Panc1 (cell line): ENCODE data around the gene CDK2. TPM values are rescaled to one million over a fixed set of nuclear protein-coding genes. Genes with fewer than 3 reads are reported as not detected.

Experiments used
- ATAC-seq: fragments of 200-7000 bp; cut with Tn5 transposase; 2 replicates; pipeline ENCODE4 v1.9.1; 2020; ENCODE audit warnings: mild to moderate bottlenecking, moderate library complexity
- BruUV-seq: library from RNA; stranded (reverse); fragments of 400-500 nt; replicated peaks from 2 replicates; lab custom pipeline; 2021; lab: Mats Ljungman, UMichigan
- CTCF ChIA-PET: fragments of 300-600 bp; sonication (Branson Sonifier 250); formaldehyde crosslinking; loops from one replicate; lab custom pipeline; 2022; ENCODE audit warnings: antibody characterized with exemption; lab: Charles Lee
- POLR2A ChIA-PET: fragments of 300-600 bp; sonication (Branson Sonifier 250); formaldehyde crosslinking; loops from one replicate; lab custom pipeline; 2022; ENCODE audit warnings: antibody characterized with exemption; lab: Charles Lee
- DNase-seq: peaks from one replicate; pipeline ENCODE4 v3.0.0-alpha.2; 2010; ENCODE audit warnings: low read depth, low spot score
- H3K27ac ChIP-seq: 2 replicates; pipeline ENCODE4 v1.5.1; 2011; ENCODE audit warnings: mild to moderate bottlenecking, low read length, inconsistent platforms
- H3K27me3 ChIP-seq: fragments of 200-500 bp; sonication (Bioruptor generic); 2 replicates; pipeline ENCODE4 v1.6.0; 2014; ENCODE audit warnings: low read length, inconsistent platforms; ENCODE audit not compliant: control insufficient read depth, insufficient read depth
- H3K36me3 ChIP-seq: fragments of 200-500 bp; sonication (Bioruptor generic); 2 replicates; pipeline ENCODE4 v1.5.1; 2014; ENCODE audit warnings: inconsistent platforms, mild to moderate bottlenecking, low read length, moderate library complexity; ENCODE audit not compliant: control insufficient read depth, insufficient read depth
- H3K4me1 ChIP-seq: 2 replicates; pipeline ENCODE4 v1.5.1; 2011; ENCODE audit warnings: inconsistent platforms, mild to moderate bottlenecking, low read length, moderate library complexity; ENCODE audit not compliant: control insufficient read depth, insufficient read depth
- H3K4me3 ChIP-seq, 2 experiments: 2 replicates each; pipeline ENCODE4 v1.5.1; 2011 to 2012; ENCODE audit warnings: low read depth in 2 of 2, low read length in 2 of 2, mild to moderate bottlenecking in 2 of 2, inconsistent platforms in 1 of 2, moderate library complexity in 1 of 2
- H3K9me3 ChIP-seq: fragments of 200-500 bp; sonication (Bioruptor generic); 2 replicates; pipeline ENCODE4 v1.5.1; 2014; ENCODE audit warnings: low read depth, mild to moderate bottlenecking, inconsistent platforms, low read length, moderate library complexity; ENCODE audit not compliant: control insufficient read depth, insufficient read depth
- POLR2AphosphoS5 ChIP-seq: IDR thresholded peaks from 2 replicates; pipeline ENCODE4 v1.6.1; 2012; ENCODE audit warnings: mild to moderate bottlenecking, low read depth, low read length, moderate library complexity
- SIN3A ChIP-seq: IDR thresholded peaks from 2 replicates; pipeline ENCODE4 v1.6.1; 2012; ENCODE audit warnings: low read depth, mild to moderate bottlenecking, low read length, moderate library complexity, borderline replicate concordance; ENCODE audit not compliant: insufficient read depth
- TCF7L2 ChIP-seq: IDR thresholded peaks from 2 replicates; pipeline ENCODE4 v1.6.1; 2011; ENCODE audit warnings: mild to moderate bottlenecking, low read depth, low read length, inconsistent platforms
- in situ Hi-C: cut with HindIII; loops from 2 replicates; pipeline ENCODE4 v1.10.0; 2016; ENCODE audit warnings: low sequenced_read_pairs, low pct_unique_long_range_greater_than_20kb
- intact Hi-C: fragments of 100-400 bp; cut with micrococcal nuclease; formaldehyde crosslinking; loops from one replicate; pipeline ENCODE4 v1.10.0; 2022; ENCODE audit not compliant: unreplicated experiment
- total RNA-seq: library from RNA; stranded (reverse); gene quantifications from one replicate; pipeline ENCODE4 v1.2.1, GENCODE V29; 2021; ENCODE audit not compliant: unreplicated experiment
- TF ChIP-seq, protein P1 (sequence below), 2 experiments: IDR thresholded peaks; 2 replicates each; pipeline ENCODE4 v1.6.1; 2011 to 2012; ENCODE audit warnings: low read depth in 2 of 2, control low read depth in 1 of 2, low read length in 1 of 2, mild to moderate bottlenecking in 1 of 2, moderate library complexity in 1 of 2; ENCODE audit not compliant: insufficient read depth in 1 of 2
- TF ChIP-seq, protein P2 (sequence below): fragments of 450-650 bp; IDR thresholded peaks from 2 replicates; pipeline ENCODE4 v1.5.1; 2017; ENCODE audit warnings: mild to moderate bottlenecking

CDK2 gene
- total RNA-seq, 1 experiment from 2014 or later = 72.9 TPM

DNA sequence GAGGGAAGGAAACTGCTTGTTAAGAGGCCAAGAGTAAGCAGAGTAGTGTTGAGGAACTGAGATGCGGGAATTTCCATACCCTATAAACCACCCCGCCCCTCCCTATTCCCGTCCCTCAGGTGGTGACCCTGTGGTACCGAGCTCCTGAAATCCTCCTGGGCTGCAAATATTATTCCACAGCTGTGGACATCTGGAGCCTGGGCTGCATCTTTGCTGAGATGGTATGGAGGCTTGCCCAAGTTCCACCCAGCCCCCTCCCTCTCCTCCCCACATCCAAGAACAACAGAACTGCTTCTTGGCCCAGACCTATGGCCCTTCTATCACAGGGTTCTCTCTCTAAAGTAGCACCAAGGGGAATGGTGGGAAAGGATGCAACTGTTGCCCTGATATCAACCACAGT lies 2.7 kb downstream of the CDK2 start:
- Histone ChIP-seq H3K9me3 (no peaks in the 10 kb centered on the region), H3K27me3 (no peaks in the 10 kb centered on the region), H3K27ac (no peak overlapping the region), H3K36me3 (peaks cover 11% of the 10 kb centered on the region), H3K4me3 (no peak overlapping the region), H3K4me1 (peaks cover 26% of the 10 kb centered on the region)
- POLR2A ChIA-PET = no interaction called here
- ATAC-seq (no peak), DNase-seq (no peak)
- no TSS peak for BruUV-seq
- in situ Hi-C loops = no loop called here
- intact Hi-C loops = no loop called here
- TF ChIP-seq, protein P1, sequence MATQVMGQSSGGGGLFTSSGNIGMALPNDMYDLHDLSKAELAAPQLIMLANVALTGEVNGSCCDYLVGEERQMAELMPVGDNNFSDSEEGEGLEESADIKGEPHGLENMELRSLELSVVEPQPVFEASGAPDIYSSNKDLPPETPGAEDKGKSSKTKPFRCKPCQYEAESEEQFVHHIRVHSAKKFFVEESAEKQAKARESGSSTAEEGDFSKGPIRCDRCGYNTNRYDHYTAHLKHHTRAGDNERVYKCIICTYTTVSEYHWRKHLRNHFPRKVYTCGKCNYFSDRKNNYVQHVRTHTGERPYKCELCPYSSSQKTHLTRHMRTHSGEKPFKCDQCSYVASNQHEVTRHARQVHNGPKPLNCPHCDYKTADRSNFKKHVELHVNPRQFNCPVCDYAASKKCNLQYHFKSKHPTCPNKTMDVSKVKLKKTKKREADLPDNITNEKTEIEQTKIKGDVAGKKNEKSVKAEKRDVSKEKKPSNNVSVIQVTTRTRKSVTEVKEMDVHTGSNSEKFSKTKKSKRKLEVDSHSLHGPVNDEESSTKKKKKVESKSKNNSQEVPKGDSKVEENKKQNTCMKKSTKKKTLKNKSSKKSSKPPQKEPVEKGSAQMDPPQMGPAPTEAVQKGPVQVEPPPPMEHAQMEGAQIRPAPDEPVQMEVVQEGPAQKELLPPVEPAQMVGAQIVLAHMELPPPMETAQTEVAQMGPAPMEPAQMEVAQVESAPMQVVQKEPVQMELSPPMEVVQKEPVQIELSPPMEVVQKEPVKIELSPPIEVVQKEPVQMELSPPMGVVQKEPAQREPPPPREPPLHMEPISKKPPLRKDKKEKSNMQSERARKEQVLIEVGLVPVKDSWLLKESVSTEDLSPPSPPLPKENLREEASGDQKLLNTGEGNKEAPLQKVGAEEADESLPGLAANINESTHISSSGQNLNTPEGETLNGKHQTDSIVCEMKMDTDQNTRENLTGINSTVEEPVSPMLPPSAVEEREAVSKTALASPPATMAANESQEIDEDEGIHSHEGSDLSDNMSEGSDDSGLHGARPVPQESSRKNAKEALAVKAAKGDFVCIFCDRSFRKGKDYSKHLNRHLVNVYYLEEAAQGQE (IDR thresholded peaks at IDR 0.05; ENCODE audit: insufficient read depth in 1 of 2, low read depth in 2 of 2, low read length in 1 of 2) = no peak
- no peak for TF ChIP-seq POLR2AphosphoS5
- no peak for TF ChIP-seq SIN3A
- no peak for TF ChIP-seq TCF7L2
- TF ChIP-seq, protein P2, sequence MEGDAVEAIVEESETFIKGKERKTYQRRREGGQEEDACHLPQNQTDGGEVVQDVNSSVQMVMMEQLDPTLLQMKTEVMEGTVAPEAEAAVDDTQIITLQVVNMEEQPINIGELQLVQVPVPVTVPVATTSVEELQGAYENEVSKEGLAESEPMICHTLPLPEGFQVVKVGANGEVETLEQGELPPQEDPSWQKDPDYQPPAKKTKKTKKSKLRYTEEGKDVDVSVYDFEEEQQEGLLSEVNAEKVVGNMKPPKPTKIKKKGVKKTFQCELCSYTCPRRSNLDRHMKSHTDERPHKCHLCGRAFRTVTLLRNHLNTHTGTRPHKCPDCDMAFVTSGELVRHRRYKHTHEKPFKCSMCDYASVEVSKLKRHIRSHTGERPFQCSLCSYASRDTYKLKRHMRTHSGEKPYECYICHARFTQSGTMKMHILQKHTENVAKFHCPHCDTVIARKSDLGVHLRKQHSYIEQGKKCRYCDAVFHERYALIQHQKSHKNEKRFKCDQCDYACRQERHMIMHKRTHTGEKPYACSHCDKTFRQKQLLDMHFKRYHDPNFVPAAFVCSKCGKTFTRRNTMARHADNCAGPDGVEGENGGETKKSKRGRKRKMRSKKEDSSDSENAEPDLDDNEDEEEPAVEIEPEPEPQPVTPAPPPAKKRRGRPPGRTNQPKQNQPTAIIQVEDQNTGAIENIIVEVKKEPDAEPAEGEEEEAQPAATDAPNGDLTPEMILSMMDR = no peak
- CTCF ChIA-PET = no interaction called here

DNA sequence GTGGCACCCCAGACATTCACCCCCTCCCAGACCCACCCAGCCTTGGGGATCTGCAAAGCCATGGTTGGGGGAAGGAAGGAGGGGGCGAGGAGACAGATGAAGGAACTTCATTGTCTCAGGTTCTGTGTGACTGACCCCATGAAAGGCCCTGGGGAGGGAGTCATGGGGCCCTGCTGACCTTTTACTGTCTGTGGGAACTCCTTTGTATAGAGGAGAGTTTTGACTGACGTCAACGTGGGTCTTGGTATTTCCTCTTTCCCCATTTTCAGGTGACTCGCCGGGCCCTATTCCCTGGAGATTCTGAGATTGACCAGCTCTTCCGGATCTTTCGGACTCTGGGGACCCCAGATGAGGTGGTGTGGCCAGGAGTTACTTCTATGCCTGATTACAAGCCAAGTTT lies 4.1 kb downstream of the CDK2 start:
- H3K9me3 ChIP-seq = no peaks in the 10 kb centered on the region
- ChIA-PET CTCF (no interaction called here), POLR2A (no interaction called here)
- peaks cover 31% of the 10 kb centered on the region for H3K4me1 ChIP-seq
- intact Hi-C loops (no loop called here), in situ Hi-C loops (no loop called here)
- no TSS peak for BruUV-seq
- peaks cover 11% of the 10 kb centered on the region for H3K36me3 ChIP-seq
- no peaks in the 10 kb centered on the region for H3K27me3 ChIP-seq
- ATAC-seq (no peak), DNase-seq (no peak)
- no peak overlapping the region for H3K4me3 ChIP-seq
- H3K27ac ChIP-seq = no peak overlapping the region
- TF ChIP-seq, protein P1 (IDR thresholded peaks at IDR 0.05; ENCODE audit: insufficient read depth in 1 of 2, low read depth in 2 of 2, low read length in 1 of 2) = no peak
- TF ChIP-seq SIN3A (no peak), POLR2AphosphoS5 (no peak), TCF7L2 (no peak)
- TF ChIP-seq, protein P2 = no peak
